ENCODE measurements around the gene LONRF2. TPM values are rescaled to one million over a fixed set of nuclear protein-coding genes. Genes with fewer than 3 reads are reported as not detected.

The LONRF2 gene
- total and polyA plus RNA-seq, 2 experiments from 2014 or later, result under 0.01 TPM; not detected in 1

GRCh38 chr2:100286318-100286717 is 36.0 kb downstream of the LONRF2 start:
- Histone ChIP-seq H3F3A (ENCODE audit: insufficient read depth) (peaks cover 11% of the 10 kb centered on the region), H3K79me2 (ENCODE audit: insufficient read depth) (no peaks in the 10 kb centered on the region), H3K9me2 (ENCODE audit: insufficient read depth) (no peaks in the 10 kb centered on the region), H3K36me3 (ENCODE audit: low read depth) (no peaks in the 10 kb centered on the region), H3K4me2 (ENCODE audit: unreplicated experiment) (no peak overlapping the region), H4K20me1 (ENCODE audit: insufficient read depth) (no peaks in the 10 kb centered on the region), H3K4me1 (ENCODE audit: insufficient read depth) (peaks cover 17% of the 10 kb centered on the region), H2AFZ (no peak overlapping the region), H3K9ac (no peak overlapping the region), H3K9me3 (ENCODE audit: low read depth) (no peaks in the 10 kb centered on the region), H3K4me3 (no peak overlapping the region), H3K27me3 (replicated peaks; ENCODE audit: insufficient read depth) (no peaks in the 10 kb centered on the region), H3K27ac (no peak overlapping the region)
- 57 to 60% methylated on average over 3 of the region's 3 CpGs for whole genome bisulfite sequencing, 2 experiments (ENCODE audit: low coverage in 1 of 2, low lambda C conversion rate in 2 of 2, missing lambda C conversion rate in 2 of 2)
- no peak for TF ChIP-seq EZH2phosphoT487 (IDR thresholded peaks at IDR 0.05; ENCODE audit: insufficient read depth, low read depth)
- no peak for TF ChIP-seq EZH2 (IDR thresholded peaks at IDR 0.05; ENCODE audit: insufficient read depth, poor library complexity, severe bottlenecking)
- in situ Hi-C loops (cut with MboI), result no loop called here
- DNase-seq, result no peak

GRCh38 chr2:100285691-100286090 is 36.6 kb downstream of the LONRF2 start:
- no peak overlapping the region for H2AFZ ChIP-seq
- H3K9me2 ChIP-seq (ENCODE audit: insufficient read depth), result no peaks in the 10 kb centered on the region
- H3K27ac ChIP-seq, result no peak overlapping the region
- H3F3A ChIP-seq (ENCODE audit: insufficient read depth), result peaks cover 6% of the 10 kb centered on the region; the same call in 1 of the 2 replicates
- no peaks in the 10 kb centered on the region for H3K79me2 ChIP-seq (ENCODE audit: insufficient read depth)
- H3K27me3 ChIP-seq (replicated peaks; ENCODE audit: insufficient read depth), result no peaks in the 10 kb centered on the region
- H4K20me1 ChIP-seq (ENCODE audit: insufficient read depth), result no peaks in the 10 kb centered on the region
- peak; percentile 51 for DNase-seq
- H3K36me3 ChIP-seq (ENCODE audit: low read depth), result no peaks in the 10 kb centered on the region
- H3K4me3 ChIP-seq, result no peak overlapping the region
- 38 to 39% methylated on average over 6 of the region's 6 CpGs for WGBS, 2 experiments (ENCODE audit: low coverage in 1 of 2, low lambda C conversion rate in 2 of 2, missing lambda C conversion rate in 2 of 2)
- H3K9ac ChIP-seq, result no peak overlapping the region
- no peak overlapping the region for H3K4me2 ChIP-seq (ENCODE audit: unreplicated experiment)
- peaks cover 11% of the 10 kb centered on the region for H3K4me1 ChIP-seq (ENCODE audit: insufficient read depth)
- H3K9me3 ChIP-seq (ENCODE audit: low read depth), result no peaks in the 10 kb centered on the region
- in situ Hi-C loops (cut with MboI), result no loop called here
- TF ChIP-seq EZH2 (IDR thresholded peaks at IDR 0.05; ENCODE audit: insufficient read depth, poor library complexity, severe bottlenecking) (no peak), EZH2phosphoT487 (IDR thresholded peaks at IDR 0.05; ENCODE audit: insufficient read depth, low read depth) (no peak)

- no peaks in the 10 kb centered on the region for H3K27me3 ChIP-seq (replicated peaks; ENCODE audit: insufficient read depth)
- no peaks in the 10 kb centered on the region for H3K9me2 ChIP-seq (ENCODE audit: insufficient read depth)
- H3K9me3 ChIP-seq (ENCODE audit: low read depth), result no peaks in the 10 kb centered on the region
- H3K4me3 ChIP-seq, result no peak overlapping the region
- peaks cover 7% of the 10 kb centered on the region for H3K4me1 ChIP-seq (ENCODE audit: insufficient read depth)
- no peak overlapping the region for H3K27ac ChIP-seq
- no peak for DNase-seq
- WGBS, 2 experiments (ENCODE audit: low coverage in 1 of 2, low lambda C conversion rate in 2 of 2, missing lambda C conversion rate in 2 of 2), result 53 to 60% methylated on average over 3 of the region's 3 CpGs
- H3F3A ChIP-seq (ENCODE audit: insufficient read depth), result no peaks in the 10 kb centered on the region
- TF ChIP-seq EZH2 (IDR thresholded peaks at IDR 0.05; ENCODE audit: insufficient read depth, poor library complexity, severe bottlenecking) (no peak), EZH2phosphoT487 (IDR thresholded peaks at IDR 0.05; ENCODE audit: insufficient read depth, low read depth) (no peak)
- H2AFZ ChIP-seq, result no peak overlapping the region
- H4K20me1 ChIP-seq (ENCODE audit: insufficient read depth), result no peaks in the 10 kb centered on the region
- H3K4me2 ChIP-seq (ENCODE audit: unreplicated experiment), result no peak overlapping the region
- in situ Hi-C loops (cut with MboI), result no loop called here
- no peaks in the 10 kb centered on the region for H3K36me3 ChIP-seq (ENCODE audit: low read depth)
- H3K79me2 ChIP-seq (ENCODE audit: insufficient read depth), result no peaks in the 10 kb centered on the region
- H3K9ac ChIP-seq, result no peak overlapping the region
Observed at GRCh38 chr2:100285011-100285410, 37.3 kb downstream of the LONRF2 start.

DNA sequence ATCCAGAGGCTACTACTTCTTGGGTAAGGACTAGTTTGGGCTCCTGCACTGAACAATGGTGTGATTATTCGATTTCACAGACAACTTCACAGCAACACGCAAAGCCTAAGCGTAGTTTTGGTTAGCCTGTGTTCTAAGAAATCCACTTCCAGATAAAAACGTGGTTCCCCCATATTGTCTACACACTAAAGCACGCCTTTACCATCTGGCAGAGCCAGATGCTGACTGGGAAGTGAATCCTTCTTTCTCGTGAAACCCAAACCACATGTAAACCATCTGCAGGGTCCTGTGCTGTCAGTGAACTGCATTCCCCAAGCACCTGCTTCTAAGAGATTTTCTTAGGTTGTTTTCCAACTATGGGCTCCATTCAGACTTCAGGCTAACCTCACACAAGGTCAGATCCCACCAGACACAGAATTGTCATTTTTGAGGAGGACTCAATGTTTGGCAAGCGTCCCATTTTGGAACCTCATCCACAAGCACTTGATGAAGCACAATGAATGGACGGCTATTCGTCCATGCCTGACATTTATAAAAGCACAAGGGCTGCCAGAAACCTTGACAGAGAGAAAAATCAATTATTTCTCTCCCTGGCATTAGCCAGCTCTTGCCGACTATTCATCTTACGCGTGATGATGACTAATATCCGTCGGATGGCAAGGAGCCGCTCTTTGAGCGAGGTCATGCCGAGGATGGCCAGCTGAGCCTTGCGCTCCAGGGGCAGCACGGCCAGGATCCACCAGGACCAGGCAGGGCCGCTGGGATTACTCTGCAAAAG is 38.4 kb downstream of the LONRF2 start:
- H3K4me3 ChIP-seq, result no peak overlapping the region
- no peaks in the 10 kb centered on the region for H4K20me1 ChIP-seq (ENCODE audit: insufficient read depth)
- H3K4me2 ChIP-seq (ENCODE audit: unreplicated experiment), result no peak overlapping the region
- DNase-seq, result no peak
- no peaks in the 10 kb centered on the region for H3K9me3 ChIP-seq (ENCODE audit: low read depth)
- H3K4me1 ChIP-seq (ENCODE audit: insufficient read depth), result peaks cover 7% of the 10 kb centered on the region
- no peak overlapping the region for H3K27ac ChIP-seq
- no peaks in the 10 kb centered on the region for H3K79me2 ChIP-seq (ENCODE audit: insufficient read depth)
- 75 to 76% methylated on average over 20 of the region's 20 CpGs for WGBS, 2 experiments (ENCODE audit: low coverage in 1 of 2, low lambda C conversion rate in 2 of 2, missing lambda C conversion rate in 2 of 2)
- no peak overlapping the region for H3K9ac ChIP-seq
- H2AFZ ChIP-seq, result no peak overlapping the region
- H3K36me3 ChIP-seq (ENCODE audit: low read depth), result no peaks in the 10 kb centered on the region
- no peaks in the 10 kb centered on the region for H3K9me2 ChIP-seq (ENCODE audit: insufficient read depth)
- in situ Hi-C loops (cut with MboI), result no loop called here
- no peaks in the 10 kb centered on the region for H3F3A ChIP-seq (ENCODE audit: insufficient read depth)
- H3K27me3 ChIP-seq (replicated peaks; ENCODE audit: insufficient read depth), result no peaks in the 10 kb centered on the region
- TF ChIP-seq EZH2 (IDR thresholded peaks at IDR 0.05; ENCODE audit: insufficient read depth, poor library complexity, severe bottlenecking), result no peak
- no peak for TF ChIP-seq EZH2phosphoT487 (IDR thresholded peaks at IDR 0.05; ENCODE audit: insufficient read depth, low read depth)

Measured in GM23248 (cell line).